Stimulated activated naive CD8-positive, alpha-beta T cell treated with anti-CD3 and anti-CD28 coated beads, Interleukin-15, Interleukin-2, amounts not matched to agents 100 U/mL and 50 U/mL, for 24 hours (primary cell): Measurements from ENCODE around the gene UBAC2.

Experiments used
- ATAC-seq: fragments of 150-1000 bp; cut with Tn5 transposase; one replicate; pipeline ENCODE4 v1.10.0; 2021
- DNase-seq: peaks from one replicate; pipeline ENCODE4 v3.0.0; 2021

UBAC2 gene

DNA sequence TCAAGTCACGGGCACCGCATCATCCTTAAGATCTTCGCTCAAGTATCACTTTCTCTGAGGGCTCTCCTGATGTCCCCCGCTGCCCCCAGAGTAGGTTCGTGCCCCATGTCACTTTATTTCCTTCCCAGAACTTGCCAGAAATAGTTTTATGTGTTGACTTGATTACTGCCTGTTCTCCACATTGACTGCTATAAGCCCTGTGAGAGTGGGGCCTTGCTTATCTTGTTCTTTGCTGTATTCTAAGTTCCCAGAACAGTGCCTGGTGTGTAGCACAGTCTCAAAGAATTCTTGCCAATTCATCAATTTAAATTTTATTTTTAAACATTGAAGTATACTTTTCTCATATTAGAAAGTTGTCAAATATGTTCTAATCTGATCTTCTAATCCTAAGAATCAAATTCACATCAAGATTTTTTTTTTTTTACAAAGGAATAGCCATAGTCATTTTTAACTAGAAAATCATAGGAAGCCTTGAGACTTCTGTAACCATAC is 138.6 kb downstream of the UBAC2 start:
- ATAC-seq (no peak), DNase-seq (no peak)

DNA sequence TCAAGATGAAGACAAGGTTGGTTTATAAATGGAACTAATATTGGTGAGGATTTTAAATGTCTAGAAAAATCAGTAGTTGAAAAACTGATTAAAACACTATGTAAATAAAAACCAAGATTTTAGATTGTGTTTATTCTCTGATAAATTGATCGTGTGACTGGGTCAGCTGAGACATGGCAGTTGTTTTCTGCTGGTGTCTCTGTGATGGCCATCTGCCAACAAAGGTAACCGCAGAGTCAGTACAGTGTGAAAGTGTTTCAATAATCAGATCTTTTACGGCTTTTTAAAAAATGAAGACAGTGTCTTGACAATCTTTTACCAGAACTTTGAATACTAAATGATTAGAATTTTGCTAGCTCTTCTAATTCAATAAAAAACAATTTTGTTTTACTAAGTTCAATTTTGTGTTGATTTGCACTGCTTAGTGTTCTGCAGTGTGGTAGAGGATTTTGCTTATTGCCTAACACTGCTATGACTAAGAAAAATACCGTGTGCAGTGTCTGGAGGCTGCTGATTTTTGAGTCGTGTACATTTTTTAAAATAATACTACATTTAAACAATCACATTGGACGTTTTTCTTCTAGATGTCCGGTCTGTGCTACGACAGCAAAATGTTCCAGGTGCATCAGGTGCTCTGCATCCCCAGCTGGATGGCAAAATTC is 139.2 kb downstream of the UBAC2 start:
- DNase-seq (no peak), ATAC-seq (peak; percentile 49)

DNA sequence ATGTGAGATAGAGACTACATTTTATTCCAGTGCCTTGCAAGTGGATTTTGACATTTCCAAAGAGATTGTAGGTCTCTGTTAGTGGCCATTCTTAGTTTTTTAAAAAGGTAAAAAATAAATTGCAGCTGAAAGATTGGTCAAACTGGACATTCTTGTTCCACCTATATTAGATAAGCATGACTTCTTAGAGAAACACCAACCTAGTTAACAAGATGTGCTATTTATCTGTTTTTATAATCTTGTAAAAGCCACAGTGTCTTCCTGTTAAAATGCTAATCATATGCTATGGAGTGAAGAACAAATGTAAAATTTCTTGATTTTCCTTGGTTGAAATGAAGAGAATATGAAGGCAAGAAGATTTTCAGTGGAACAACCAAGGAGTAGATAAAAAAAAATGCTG is 140.0 kb downstream of the UBAC2 start:
- DNase-seq (no peak), ATAC-seq (no peak)

DNA sequence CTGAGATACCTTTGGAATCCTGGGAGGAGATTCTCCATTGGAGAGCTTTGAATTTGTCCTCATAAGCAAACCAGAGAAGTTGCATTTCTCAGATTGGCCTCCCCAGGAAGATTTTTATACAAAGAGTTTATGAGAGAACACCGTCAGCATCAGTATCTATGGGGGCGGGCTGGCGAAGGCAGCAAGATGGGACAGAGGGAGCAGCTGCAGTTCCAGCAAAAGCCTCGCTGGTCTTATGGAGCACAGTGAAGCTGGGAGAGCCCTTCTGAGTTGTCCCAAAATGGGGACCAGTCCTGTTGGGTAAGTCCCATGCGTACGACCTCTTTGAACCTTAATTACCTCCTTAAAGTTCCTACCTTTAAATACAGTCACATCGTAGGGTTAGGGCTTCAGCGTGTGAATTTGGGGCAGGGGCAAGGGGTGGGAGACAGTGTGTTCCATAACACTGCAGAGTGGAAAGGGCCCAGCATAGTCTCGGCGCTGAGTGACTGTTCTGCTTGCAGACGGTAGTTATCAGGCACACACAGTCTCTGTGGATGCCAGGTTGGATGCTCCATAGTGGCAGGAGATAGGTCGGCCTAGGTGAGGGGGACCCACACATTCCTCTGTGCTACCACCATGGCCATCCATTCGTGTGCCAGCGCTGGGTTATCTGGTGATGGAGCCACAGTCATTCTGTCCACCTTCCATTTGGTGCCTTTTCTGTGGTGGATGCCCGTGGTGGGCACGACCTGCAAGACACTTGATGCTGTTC is 141.5 kb downstream of the UBAC2 start:
- ATAC-seq = no peak
- no peak for DNase-seq

DNA sequence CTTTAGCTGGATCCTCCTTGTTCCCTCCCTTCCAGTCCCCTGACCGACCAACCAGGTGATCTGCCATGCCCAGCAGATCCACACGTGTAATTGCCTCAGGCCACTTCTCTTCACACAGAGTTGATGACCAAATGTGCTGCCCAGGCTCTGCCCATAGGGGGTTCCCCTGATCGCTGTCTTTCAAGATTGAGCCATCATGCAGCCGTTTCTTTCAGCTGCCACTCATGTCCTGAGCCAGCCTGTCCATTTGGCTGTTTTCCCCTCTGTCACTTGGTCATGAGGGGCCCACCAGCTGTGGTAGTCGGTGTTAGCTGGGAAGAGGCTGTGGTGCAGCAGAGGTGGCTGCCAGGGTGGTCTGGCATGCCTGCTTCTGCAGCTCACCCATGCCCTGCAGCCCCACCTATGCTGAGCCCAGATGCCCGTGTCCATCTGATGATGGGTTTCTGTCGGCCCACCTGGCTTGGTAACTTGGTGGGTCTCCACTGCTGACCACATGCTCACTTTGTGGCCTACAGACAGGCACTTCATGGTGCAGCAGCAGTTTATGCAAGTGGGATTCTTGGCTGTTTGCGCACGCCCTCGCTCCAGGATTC is 142.2 kb downstream of the UBAC2 start:
- DNase-seq (no peak), ATAC-seq (no peak)

DNA sequence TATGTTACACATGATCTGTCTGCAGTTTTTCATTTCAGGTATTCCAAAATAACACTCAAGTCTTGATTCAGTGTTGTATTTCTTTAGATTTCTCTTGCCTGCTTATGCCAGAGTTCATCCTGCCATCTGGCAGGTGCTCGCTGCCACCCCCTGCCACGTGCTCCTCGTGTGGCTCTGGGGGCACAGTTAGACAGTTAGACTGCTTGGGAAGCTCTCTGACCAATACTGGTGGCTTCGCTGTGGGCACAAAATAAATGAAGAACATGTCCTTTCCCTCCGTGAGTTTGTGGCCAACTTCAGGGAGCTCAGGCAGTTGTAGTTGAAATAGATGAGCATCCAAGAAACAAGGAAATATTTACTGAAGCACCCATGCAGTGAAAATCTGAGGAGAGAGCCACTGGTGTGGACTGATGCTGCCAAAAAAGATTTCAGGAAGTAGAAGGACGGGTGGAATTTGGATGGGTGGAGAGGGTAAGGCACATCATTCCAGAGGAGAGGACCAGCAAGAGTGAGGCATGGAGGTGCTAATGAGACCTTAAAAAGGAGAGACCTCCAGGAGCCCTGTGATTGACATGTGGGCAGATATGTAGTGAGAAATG is 144.1 kb downstream of the UBAC2 start:
- ATAC-seq (no peak), DNase-seq (no peak)

DNA sequence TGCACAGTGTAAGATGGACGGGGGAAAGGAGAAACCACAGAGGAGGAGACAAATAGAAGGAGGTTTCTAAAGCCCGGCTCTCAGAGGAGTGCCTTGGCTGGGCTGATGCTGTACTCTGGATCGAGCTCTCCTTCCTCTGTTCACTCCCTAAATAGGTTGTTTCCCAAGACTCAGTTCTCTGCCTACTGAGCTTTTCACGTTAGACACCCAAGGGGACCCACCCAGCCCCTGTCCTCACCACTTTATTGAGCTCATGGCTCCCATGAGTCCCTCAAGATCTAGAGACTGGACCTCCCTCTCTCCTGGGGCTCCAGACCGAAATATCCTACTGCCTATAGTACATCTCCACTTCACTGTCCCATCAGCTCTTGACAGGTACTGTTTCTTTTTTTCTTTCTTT is 144.7 kb downstream of the UBAC2 start:
- ATAC-seq (no peak), DNase-seq (no peak)

DNA sequence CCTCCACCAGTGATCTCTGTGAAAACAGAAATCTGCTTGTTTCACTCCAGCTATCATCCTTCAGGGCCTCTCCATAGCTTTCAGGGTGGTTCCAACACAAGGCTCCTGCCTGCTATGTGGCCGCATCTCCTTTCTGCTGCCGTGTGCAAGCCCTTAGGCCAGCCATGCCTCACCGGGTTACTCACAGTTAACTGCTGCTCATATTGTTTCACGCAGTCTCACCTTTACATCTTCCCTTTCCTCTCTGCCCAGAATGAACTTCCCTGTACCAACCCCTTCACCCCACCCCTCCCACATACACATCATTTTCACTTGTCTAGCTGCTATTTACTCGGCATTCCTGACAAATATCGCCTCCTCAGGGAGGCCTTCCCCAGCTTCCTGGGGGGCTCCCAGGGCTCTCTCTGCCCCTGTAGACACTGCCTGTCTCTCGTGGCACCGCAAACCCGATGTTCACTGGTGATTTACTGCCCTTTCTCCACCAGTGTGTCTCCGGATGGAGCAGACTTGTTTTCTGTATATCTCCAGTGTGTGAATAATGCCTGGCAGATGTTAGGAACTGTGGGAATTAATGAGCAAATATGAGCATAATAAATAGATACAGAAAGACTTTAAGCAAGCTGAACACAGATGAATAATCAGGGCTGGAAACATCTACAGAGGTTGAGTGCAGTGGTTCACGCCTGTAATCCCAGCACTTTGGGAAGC is 145.8 kb downstream of the UBAC2 start:
- no peak for ATAC-seq
- DNase-seq = no peak

DNA sequence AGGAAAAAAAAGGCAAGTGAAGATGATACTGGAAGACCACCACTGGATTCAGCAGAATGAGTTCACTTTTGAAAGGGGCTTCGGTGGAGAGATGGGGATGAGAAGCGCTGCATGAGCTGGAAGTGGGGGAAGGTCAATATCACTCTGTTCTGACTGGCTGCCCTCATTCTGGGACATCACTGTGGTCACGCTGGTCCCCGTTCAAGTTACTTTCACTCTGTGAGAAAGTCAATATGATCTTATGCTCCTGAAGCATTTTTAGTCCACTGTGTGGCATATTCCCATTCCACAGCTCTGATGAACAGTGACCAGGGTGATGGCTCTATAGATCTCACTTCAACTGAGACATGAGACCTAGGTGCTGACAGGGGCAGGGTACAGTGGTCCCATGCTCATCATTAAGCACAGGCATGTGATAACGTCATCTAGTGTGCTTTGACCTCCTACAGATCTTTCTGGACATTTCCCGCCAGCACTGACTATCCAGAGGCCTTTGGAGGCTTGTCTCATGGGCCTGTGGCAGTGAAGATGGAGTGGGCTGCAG is 146.8 kb downstream of the UBAC2 start:
- ATAC-seq = no peak
- DNase-seq = no peak

DNA sequence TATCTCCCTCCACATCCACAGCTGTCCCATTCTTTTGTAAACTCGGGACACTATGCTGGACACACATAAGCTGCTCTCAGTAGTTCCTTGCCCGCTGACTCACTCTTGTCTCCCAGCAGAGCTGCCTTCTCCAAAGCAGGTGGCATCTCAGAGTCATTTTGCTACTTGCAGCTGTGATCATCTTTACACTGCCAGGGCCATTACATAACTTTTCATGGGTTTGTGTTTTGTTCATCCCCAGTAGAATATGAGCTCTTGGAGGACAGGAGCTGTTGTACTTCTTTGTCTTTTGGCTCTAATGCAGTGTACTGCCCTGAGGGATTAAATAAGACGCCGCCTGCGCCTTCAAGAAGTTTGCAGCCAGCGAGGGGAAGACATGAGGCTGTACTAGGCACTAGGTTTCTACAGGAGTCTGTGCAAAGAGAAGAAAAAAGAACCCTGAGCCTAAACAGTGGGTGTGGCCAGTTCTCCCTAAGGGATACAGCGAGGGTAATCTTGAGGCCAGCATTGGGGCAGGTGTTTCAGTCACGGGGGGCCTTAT is 147.3 kb downstream of the UBAC2 start:
- ATAC-seq (no peak), DNase-seq (no peak)

DNA sequence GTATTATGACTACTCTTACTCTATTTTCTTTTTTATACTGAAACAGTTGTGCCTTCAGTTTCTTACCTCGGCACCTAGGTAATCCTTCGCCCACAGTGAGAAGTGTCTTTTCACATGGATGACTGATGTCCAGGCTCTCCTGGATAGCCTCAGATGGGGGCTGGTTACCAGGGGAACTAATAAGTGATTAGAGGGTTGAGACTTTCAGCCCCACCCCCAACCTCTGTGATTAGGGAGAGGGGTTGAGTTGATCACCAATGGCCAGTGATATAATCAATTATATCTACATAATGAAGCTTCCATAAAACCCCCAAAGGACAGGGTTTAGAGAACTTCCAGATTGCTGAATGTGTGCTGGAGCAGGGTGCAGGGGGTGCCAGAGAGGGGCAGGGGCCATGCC is 149.5 kb downstream of the UBAC2 start:
- DNase-seq (no peak), ATAC-seq (no peak)

DNA sequence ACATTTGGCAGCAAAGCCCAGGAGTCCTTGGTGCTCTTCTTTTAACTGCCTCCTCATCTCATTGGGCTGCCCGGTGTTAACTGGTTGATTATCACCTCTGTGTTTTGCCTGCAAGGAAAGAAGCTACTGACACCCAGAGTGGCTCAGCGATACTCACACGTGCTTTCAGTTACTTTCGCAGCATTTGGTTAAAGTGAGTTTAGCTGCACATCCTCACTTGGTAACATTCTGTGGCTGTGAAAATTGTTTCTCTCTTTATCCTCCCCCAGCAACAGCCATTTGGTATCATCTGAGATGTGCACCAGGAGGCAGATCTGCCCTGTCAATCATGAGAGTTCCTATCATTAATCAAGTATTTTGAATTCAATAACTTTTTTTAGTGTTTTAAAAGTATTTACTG is 151.1 kb downstream of the UBAC2 start:
- DNase-seq (peak; percentile 43), ATAC-seq (peak; percentile 21)

DNA sequence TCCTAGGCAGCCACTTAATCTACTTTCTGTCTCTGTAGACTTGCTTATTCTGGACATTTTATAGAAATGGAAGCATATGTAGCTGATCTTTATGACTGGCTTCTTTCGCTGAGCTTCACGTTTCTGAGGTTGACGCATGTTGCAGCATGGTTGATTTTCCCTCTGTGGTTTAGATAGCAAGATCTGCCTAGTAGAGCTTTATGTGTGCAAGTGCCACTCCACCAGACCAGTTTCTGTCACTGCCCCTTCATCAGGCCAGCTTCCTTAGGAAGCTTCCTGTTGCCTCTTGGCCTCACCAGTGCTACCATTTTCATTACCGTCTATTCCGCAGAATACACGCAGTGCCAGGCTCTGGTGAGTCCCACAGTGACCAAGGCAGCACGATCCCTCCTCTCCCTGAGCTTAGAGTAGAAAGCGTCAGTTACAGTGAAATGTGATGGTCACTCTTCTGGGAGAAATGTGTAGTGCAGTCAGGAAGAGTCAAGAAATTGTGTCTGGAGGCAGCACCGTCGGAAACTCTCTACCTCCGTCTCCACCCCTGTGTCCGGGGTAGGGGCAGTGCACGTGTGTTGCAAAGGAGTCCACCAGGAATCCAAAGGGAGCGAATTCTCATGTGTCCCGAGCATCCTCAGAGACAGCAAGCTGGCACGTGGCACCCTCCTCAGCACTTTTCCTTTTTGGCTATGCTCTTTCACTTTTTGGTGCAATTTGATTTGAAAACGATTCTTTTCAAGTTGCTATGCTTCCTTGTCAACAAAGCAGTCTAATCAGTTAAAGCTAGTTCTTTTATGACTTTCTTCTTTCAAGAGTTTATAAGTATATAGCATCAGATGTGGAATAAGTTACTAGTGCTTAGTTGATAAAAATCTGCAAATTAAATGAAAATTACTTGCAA is 151.9 kb downstream of the UBAC2 start:
- DNase-seq (no peak), ATAC-seq (peak; percentile 21)

DNA sequence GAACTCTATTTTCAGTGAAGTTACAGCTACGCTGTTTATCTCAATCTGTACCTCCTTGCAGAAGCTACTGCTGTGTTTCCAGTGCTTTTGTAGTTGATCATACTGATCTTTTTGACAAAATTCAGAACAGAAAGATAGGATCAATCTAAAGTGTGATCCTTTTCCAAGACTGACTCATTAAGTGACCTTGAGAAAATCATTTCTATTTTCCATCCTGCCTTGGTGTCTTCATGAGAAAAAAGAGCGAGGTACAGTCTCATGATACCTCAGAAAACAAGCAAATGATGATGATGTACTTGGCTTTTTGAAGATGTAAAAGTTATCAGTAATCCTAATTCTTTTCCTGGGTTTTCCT is 152.6 kb downstream of the UBAC2 start:
- no peak for DNase-seq
- no peak for ATAC-seq

DNA sequence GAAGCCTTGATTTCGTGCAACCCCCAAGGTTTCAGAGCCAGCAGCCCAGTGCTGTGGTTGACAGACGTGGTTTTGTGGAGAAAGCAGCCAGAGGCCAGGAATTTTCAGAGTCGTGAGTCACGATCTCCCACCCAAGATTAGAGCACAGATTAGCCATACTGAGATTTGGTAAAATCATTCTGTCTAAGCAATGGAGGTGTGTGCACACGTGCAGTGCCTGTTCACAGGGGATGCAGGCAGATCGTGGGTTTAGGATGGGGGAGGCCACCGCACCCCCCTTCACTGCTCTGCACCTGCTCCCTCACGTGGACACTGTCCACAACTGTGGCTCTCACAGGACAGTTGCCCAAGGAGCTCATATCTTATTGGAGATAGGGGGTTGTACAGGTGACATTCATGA is 153.2 kb downstream of the UBAC2 start:
- DNase-seq = peak; percentile 53
- peak; percentile 14 for ATAC-seq

DNA sequence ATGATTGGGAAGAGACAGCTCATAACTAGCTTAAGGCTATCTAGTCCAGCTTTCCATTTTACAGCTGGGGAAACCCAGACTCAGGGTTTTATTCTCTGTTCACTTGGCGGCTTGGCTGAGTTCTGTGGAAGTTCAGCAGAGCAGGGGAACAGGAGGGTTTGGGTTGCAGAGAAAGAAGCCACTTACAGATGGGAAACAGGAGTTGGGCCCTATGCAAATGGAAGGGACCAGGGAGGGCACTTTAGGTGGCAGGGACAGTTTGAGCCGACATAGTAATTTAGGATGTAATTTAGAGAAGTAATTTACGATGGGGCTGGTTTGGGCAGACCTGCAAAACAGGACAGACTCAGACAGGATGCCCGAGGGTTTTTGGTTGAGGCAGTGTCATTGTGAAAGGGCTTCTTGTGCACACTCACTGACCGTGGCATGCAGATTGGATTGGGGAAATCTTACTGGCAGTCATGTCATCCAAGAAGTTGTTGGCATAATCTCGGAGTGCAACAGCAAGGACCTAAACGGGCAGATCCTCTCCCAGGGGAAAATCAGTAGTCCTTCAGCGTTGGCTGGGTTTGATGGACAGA is 153.8 kb downstream of the UBAC2 start:
- peak; percentile 45 for DNase-seq
- ATAC-seq = peak; percentile 2

DNA sequence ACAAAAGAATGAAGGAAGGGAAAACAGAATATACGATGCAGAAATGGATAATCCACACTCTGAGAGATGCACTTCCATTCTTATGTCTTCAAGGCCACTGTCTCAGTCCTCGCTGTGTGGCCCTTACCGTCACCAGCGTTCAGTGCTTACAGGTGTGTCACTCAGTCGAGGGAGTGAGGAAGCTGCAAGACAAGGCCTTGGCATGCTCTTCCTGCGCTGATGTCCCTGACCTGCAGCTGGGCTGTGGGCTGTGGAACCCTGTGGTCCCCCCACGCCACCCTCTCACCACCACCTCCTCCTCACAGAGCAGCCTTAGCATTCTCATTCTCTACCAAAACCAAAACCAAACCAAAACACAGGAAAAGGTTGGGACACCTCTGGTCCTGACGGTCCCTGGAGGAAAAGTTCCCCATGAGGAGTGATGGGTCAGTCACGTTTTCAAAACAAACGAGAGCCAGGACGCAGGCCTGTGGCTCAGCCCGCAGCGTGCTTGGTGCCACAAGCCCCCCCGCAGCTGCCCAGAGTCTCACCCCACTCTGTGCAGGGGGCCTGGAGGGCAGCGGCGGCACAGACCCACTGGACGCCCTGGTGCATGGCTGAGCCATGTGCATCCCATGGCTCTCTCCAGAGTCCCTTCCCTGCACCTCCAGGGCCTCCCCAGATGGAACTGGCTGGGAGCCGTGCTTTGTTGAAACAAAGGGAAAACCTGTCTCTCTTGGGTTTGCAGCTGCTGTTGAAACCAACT is 154.8 kb downstream of the UBAC2 start:
- ATAC-seq (no peak), DNase-seq (no peak)

DNA sequence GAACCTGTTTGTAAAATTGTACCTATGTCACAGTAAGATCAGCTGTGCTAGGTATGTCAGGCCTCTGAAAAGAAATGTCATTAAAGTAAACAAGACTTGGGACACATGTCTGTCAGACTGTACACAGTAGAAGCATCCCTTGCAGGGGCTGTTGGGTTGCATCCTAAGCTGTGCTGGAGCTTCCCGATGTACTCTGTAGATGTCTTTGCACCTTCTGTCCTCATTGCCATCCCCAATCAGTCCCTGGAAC is 155.3 kb downstream of the UBAC2 start:
- DNase-seq (no peak), ATAC-seq (no peak)

DNA sequence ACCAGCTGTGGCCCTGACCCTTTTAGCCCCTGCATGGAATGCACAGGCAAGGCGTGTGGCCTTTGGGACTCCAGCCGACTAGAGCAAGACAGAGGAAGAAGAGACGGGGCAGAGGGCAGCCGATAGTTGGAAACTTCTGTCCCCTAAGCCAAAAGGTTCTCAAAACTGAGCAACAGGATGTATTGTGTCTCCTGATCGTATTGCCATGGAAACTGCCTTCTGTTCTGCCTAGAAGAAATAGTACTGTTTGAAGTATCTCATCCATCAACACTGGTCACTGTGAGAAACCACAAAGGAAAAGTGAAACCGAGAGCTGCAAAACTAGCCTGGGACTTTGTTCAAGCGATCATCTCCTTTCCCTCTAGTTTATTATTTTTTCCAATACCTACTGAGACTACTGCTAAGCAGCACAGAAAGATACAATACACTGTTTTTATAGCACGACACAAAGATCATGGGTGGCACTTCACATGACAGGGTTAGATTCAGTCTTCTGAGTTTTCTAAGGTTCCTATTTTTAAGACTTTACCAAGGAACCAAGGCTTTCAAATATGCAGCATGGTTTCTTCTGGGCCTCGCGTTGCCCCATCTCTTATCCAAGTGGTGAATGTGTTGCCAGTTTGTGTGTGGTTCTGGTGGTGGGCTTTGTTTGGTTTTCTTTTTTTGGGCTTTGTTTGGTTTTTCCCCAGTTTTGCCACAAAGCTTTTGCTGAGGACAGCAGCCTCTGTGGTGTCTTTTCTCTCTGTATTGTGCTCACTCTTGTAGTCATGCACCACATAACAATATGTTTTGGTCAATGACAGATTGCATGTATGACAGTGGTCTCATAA is 155.8 kb downstream of the UBAC2 start:
- peak; percentile 50 for ATAC-seq

More for the DNA sequence above, 155.8 kb downstream of the UBAC2 start:
- no peak for DNase-seq
